K562 (cell line): Measurements from ENCODE around the gene SGSH. TPM values are rescaled to one million over a fixed set of nuclear protein-coding genes. Genes with fewer than 3 reads are reported as not detected.

Experiments used
- ARID3A ChIP-seq: IDR thresholded peaks from 2 replicates; pipeline ENCODE4 v1.6.1; 2012; ENCODE audit warnings: low read depth, low read length, improper control_type of control experiment, borderline replicate concordance
- BRCA1 ChIP-seq, 2 experiments: fragments of 450-650 bp in 1 of 2; sonication (generic) in 1 of 2; formaldehyde crosslinking in 1 of 2; IDR thresholded peaks; 2 replicates each; pipeline versions ENCODE4 v1.5.0 to v1.6.1; 2017 to 2020; ENCODE audit warnings: mild to moderate bottlenecking in 1 of 2, missing genetic modification reagents in 1 of 2
- CEBPG ChIP-seq, 3 experiments: fragments of 200-800 bp in 1 of 3; sonication (Bioruptor generic) in 1 of 3; sonication (generic) in 1 of 3; formaldehyde crosslinking in 1 of 3; IDR thresholded peaks in 2 of 3; conservative IDR thresholded peaks in 1 of 3; 2 replicates each; pipeline versions ENCODE4 v1.6.1 to v1.8.0; 2016 to 2022; ENCODE audit warnings: missing compliant biosample characterization in 2 of 3, missing genetic modification characterization in 2 of 3, mild to moderate bottlenecking in 1 of 3, missing genetic modification reagents in 1 of 3
- DACH1 ChIP-seq: fragments of 450-650 bp; IDR thresholded peaks from 2 replicates; pipeline ENCODE4 v1.6.1; 2018; ENCODE audit not compliant: partially characterized antibody
- E2F3 ChIP-seq: fragments of 250-450 bp; sonication (Bioruptor Pico); IDR thresholded peaks from 2 replicates; pipeline ENCODE4 v1.4.0; 2020; ENCODE audit warnings: mild to moderate bottlenecking
- GATAD2B ChIP-seq: fragments of 450-650 bp; IDR thresholded peaks from 2 replicates; pipeline ENCODE4 v1.6.1; 2017; ENCODE audit warnings: mild to moderate bottlenecking, borderline replicate concordance
- HIVEP1 ChIP-seq: fragments of 250-450 bp; sonication (Bioruptor Pico); IDR thresholded peaks from 2 replicates; pipeline ENCODE4 v1.4.0; 2020; ENCODE audit warnings: mild to moderate bottlenecking
- HNRNPLL ChIP-seq: fragments of 200-400 bp; formaldehyde crosslinking; IDR thresholded peaks from 2 replicates; pipeline ENCODE4 v1.6.1; 2017; ENCODE audit warnings: low read length, low read depth, mild to moderate bottlenecking; ENCODE audit not compliant: poor library complexity, severe bottlenecking
- MCM3 ChIP-seq: fragments of 450-650 bp; IDR thresholded peaks from 2 replicates; pipeline ENCODE4 v1.6.1; 2016
- NR2F6 ChIP-seq: fragments of 450-650 bp; formaldehyde crosslinking; IDR thresholded peaks from 2 replicates; pipeline ENCODE4 v1.4.0; 2020; ENCODE audit warnings: mild to moderate bottlenecking
- PCBP1 ChIP-seq: fragments of 200-400 bp; formaldehyde crosslinking; IDR thresholded peaks from 2 replicates; pipeline ENCODE4 v1.6.1; 2018; ENCODE audit warnings: mild to moderate bottlenecking, low read depth, low read length; ENCODE audit not compliant: poor library complexity, severe bottlenecking
- PKNOX1 ChIP-seq: fragments of 450-650 bp; IDR thresholded peaks from 2 replicates; pipeline ENCODE4 v1.6.1; 2016
- PTRF ChIP-seq: fragments of 450-650 bp; IDR thresholded peaks from 2 replicates; pipeline ENCODE4 v1.6.1; 2016; ENCODE audit warnings: mild to moderate bottlenecking, missing genetic modification characterization, missing compliant biosample characterization
- RAD21 ChIP-seq, 2 experiments: fragments of 250-450 bp in 1 of 2; fragments of 450-650 bp in 1 of 2; sonication (Bioruptor Pico) in 1 of 2; formaldehyde crosslinking in 1 of 2; IDR thresholded peaks in 1 of 2; conservative IDR thresholded peaks in 1 of 2; 2 replicates each; pipeline versions ENCODE4 v1.4.0 to v1.8.0; 2020 to 2022; ENCODE audit warnings: mild to moderate bottlenecking in 2 of 2, moderate library complexity in 1 of 2
- RAD51 ChIP-seq: fragments of 450-650 bp; IDR thresholded peaks from 2 replicates; pipeline ENCODE4 v1.7.1; 2016; ENCODE audit warnings: low read depth, mild to moderate bottlenecking, borderline replicate concordance
- RB1 ChIP-seq: fragments of 450-650 bp; IDR thresholded peaks from 2 replicates; pipeline ENCODE4 v1.6.1; 2017; ENCODE audit warnings: low read depth, mild to moderate bottlenecking
- RBM14 ChIP-seq: fragments of 200-400 bp; formaldehyde crosslinking; IDR thresholded peaks from 2 replicates; pipeline ENCODE4 v1.6.1; 2018; ENCODE audit warnings: low read depth, mild to moderate bottlenecking, low read length, moderate library complexity, borderline replicate concordance; ENCODE audit not compliant: insufficient read depth
- SAFB ChIP-seq: fragments of 200-400 bp; formaldehyde crosslinking; IDR thresholded peaks from 2 replicates; pipeline ENCODE4 v1.6.1; 2017; ENCODE audit warnings: low read depth, low read length, borderline replicate concordance
- TBP ChIP-seq: optimal IDR thresholded peaks from 2 replicates; pipeline ENCODE3; 2011; ENCODE audit warnings: low read depth, low read length, improper control_type of control experiment
- TGIF2 ChIP-seq: sonication (generic); formaldehyde crosslinking; IDR thresholded peaks from 2 replicates; pipeline ENCODE4 v1.8.1; 2022; ENCODE audit warnings: mild to moderate bottlenecking, missing genetic modification reagents, moderate library complexity
- ZHX1 ChIP-seq: fragments of 150-350 bp; conservative IDR thresholded peaks from 2 replicates; pipeline ENCODE4 v1.6.1; 2014; ENCODE audit warnings: low read length
- ZNF324 ChIP-seq: fragments of 250-450 bp; sonication (Bioruptor Pico); IDR thresholded peaks from 2 replicates; pipeline ENCODE4 v1.4.0; 2020; ENCODE audit warnings: mild to moderate bottlenecking
- polyA plus RNA-seq, 8 experiments: library from polyadenylated mRNA; depleted of rRNA in 4 of 8; stranded (reverse) in 5 of 8; unstranded in 3 of 8; fragments of >200 nt; fragmentation: Nextera tagmentation in 2 of 8; fragmentation: Illumina TruSeq in 1 of 8; extraction: Ambion mirVana in 2 of 8; extraction: Trizol in 1 of 8; gene quantifications; 2 replicates each; pipeline versions ENCODE4 v1.2.1 to v1.2.3, GENCODE V29; 2011 to 2014; ENCODE audit warnings: inconsistent platforms in 1 of 8, missing spikeins in 1 of 8
- total RNA-seq, 7 experiments: library from RNA; depleted of rRNA in 6 of 7; stranded (reverse); fragments of >200 nt in 6 of 7; fragmentation: Illumina TruSeq in 2 of 7; extraction: Trizol in 2 of 7; gene quantifications; 2 replicates each; pipeline versions ENCODE4 v1.2.1 to v1.2.3, GENCODE V29; 2011 to 2021; ENCODE audit warnings: low replicate concordance in 1 of 7

The SGSH gene
- total and polyA plus RNA-seq, 9 of the 15 experiments (the other 6 are each of a cell fraction or from before 2014, with no cell fraction given), result 0.25 to 15.7 (median 4.9) TPM

DNA sequence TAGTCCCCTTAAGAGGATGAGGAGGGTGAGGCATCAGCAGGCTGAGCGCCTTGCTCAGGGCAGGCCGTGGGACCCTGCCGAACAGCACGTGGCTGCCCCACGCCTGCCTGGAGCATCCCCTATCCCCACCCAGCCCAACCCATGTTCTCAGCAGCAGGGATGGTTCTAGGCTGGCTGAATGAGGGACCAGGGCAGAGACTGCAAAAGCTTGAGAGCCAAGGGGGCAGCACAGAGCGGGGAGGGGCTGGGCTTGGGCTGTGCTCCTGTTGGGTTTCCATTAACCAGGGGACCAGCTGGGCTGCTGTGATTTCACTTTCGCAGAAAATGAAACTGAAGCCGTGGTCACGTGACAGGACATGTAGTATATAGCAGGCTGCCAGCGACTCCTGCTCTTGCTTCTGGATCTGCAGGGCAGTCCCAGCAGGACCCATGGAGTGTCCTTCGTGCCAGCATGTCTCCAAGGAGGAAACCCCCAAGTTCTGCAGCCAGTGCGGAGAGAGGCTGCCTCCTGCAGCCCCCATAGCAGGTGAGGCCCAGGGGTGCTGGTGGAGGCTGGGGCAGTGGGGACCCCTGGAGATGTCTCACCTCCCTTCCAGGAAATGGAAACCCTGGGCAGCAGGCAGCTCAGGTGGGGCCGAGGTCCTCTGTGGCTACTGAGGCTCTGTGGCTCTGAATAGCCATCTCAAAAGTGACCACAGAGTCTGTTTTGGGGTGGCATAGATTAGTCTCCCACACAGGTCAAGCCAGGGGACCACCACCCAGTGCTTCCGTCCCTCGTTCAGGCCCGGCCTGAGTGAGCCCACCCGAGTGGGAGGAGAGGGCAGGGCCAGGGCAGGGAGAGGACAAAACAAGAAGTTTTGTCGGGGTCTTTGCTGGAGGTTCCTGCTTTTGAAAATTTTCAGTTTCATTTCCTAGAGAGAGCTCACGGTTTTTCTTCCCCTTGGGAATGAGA is 43.4 kb upstream of the SGSH start (continued):
- TF ChIP-seq ARID3A (no peak), NR2F6 (no peak), MCM3 (no peak), PCBP1 (no peak), CEBPG (CRISPR knock-in tag; IDR thresholded peaks at IDR 0.05) (no peak), CEBPG (tag; conservative IDR thresholded peaks at IDR 0.05 in 1 of 2, IDR thresholded peaks at IDR 0.05 in 1 of 2) (no peak), PKNOX1 (no peak), BRCA1 (IDR thresholded peaks at IDR 0.05) (no peak), BRCA1 (CRISPR knock-in tag; IDR thresholded peaks at IDR 0.05) (no peak), ZHX1 (no peak), HNRNPLL (no peak), RAD21 (CRISPR knock-in tag; conservative IDR thresholded peaks at IDR 0.05 in 1 of 2, IDR thresholded peaks at IDR 0.05 in 1 of 2) (peak in 1 of 2 experiments; percentile 35; a peak in 3 of 4 replicates), TGIF2 (CRISPR knock-in tag) (no peak), RAD51 (peak; percentile 97), GATAD2B (no peak), E2F3 (CRISPR knock-in tag) (no peak), RB1 (no peak), RBM14 (no peak), ZNF324 (CRISPR knock-in tag) (no peak), HIVEP1 (no peak), TBP (no peak), SAFB (no peak), PTRF (tag) (no peak), DACH1 (peak; percentile 70)
